ENCODE results near the gene LARP6. TPM values are rescaled to one million over a fixed set of nuclear protein-coding genes. Genes with fewer than 3 reads are reported as not detected.
A peak's percentile ranks its signal among the peaks of the same experiment; 100 is the strongest.

Gene LARP6
- total and polyA plus RNA-seq, 2 of the 4 experiments (the other 2 are of a cell fraction), result 36.4 to 135 TPM

DNA sequence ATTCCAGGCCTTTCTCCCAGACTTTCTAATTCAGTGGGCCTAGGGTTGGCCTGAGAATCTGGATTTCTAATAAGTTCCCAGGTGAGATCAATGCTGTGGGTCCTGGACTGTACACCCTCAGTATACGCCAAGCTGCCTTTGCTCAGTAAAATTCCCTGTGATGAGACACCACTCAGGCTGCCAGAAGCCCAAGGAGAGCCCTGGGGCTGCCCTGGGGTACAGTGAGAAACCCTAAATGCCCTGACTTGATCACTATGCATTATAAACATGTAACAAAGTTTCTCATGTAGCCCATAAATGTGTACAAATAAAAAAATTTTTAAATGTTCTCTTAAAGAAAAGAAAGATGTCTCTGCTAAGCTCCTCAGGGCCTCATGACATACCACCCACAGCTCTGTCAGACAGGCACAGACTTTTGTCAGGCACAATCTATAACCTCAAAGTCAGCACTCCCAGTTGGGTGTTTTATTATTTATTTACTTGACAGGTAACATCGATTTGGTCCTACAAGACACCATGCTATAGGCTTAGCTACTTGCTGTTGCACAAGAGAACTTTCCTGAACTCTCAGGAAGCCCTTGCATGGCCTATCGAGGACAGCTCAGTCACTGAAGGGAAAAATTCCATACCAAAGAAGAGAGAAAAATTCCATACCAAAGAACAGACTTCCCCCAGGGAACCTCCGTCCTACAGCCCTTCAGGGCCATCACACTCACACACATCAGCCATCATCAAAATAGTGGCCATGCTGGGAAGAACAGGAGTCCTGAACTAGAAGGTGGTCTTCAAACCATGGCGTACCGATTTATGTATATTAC is 22.7 kb downstream of the LARP6 start:
- 0 out of 2 replicates have a peak overlapping the region, but pooled peaks have one; percentile 4 for H3K23ac ChIP-seq (ENCODE audit: low read depth, low read length)
- H2BK5ac ChIP-seq (ENCODE audit: low read depth, low read length, poor library complexity, severe bottlenecking), result no peak overlapping the region
- H3K4me3 ChIP-seq (ENCODE audit: insufficient read depth, low read depth, low read length), result no peak overlapping the region
- no peak overlapping the region; the same call in 1 of the 2 replicates for H2AK5ac ChIP-seq (ENCODE audit: low read depth, low read length)
- CTCF ChIA-PET, result interaction anchor here (0.5 kb wide), 1 partner anchor 41 kb away, joined by 3 read pairs; no protein-coding TSS in a partner anchor
- H3K27ac ChIP-seq (ENCODE audit: insufficient read depth, low read length), result no peak overlapping the region
- H3K27me3 ChIP-seq (ENCODE audit: control insufficient read depth, insufficient read depth, low read length), result no peaks in the 10 kb centered on the region
- H4K8ac ChIP-seq (ENCODE audit: low read depth in 2 of 2, low read length in 2 of 2), result no peak overlapping the region
- POLR2A ChIA-PET (ENCODE audit: unreplicated experiment), result interaction anchor here (0.6 kb wide), 1 partner anchor 21 kb away, joined by 4 read pairs; no protein-coding TSS in a partner anchor
- intact Hi-C loops (cut with micrococcal nuclease) (no loop called here), in situ Hi-C loops (cut with MboI; ENCODE audit: low sequenced_read_pairs) (no loop called here), dilution Hi-C loops (cut with HindIII; ENCODE audit: low sequenced_read_pairs, unreplicated experiment) (no loop called here)
- ATAC-seq (ENCODE audit: low read depth) (no peak), DNase-seq (no peak)
- no peak overlapping the region for H2BK15ac ChIP-seq (ENCODE audit: low read depth, low read length)
- H2BK120ac ChIP-seq (ENCODE audit: low read depth, low read length), result no peak overlapping the region
- H3K9me1 ChIP-seq (ENCODE audit: insufficient read depth, low read length), result peaks cover 32% of the 10 kb centered on the region
- peaks cover 47% of the 10 kb centered on the region for H3K36me3 ChIP-seq (ENCODE audit: control insufficient read depth, insufficient read depth, low read length)
- H3K4me2 ChIP-seq (ENCODE audit: low read depth, low read length), result no peak overlapping the region
- BruUV-seq (replicated peaks), result no TSS peak
- no peak overlapping the region for H3K14ac ChIP-seq (replicated peaks; ENCODE audit: low read depth, low read length)
- H3K4me1 ChIP-seq (ENCODE audit: control insufficient read depth, insufficient read depth, low read length), result peaks cover 13% of the 10 kb centered on the region
- H2BK20ac ChIP-seq (ENCODE audit: low read depth, low read length), result peak overlapping the region; percentile 39
- H3K9me3 ChIP-seq (ENCODE audit: control insufficient read depth, insufficient read depth, low read length), result no peaks in the 10 kb centered on the region
- no peak overlapping the region for H3K4ac ChIP-seq (ENCODE audit: low read depth, low read length)
- no CpG with 5 or more reads among the region's 6 CpGs for WGBS, 2 experiments (ENCODE audit: extremely low coverage in 2 of 2, insufficient read length in 1 of 2)
- peaks cover 6% of the 10 kb centered on the region; the same call in 1 of the 2 replicates for H4K20me1 ChIP-seq (ENCODE audit: insufficient read depth, low read length)
- H4K91ac ChIP-seq (ENCODE audit: insufficient read depth, low read depth, low read length), result no peak overlapping the region
- no peak overlapping the region for H3K56ac ChIP-seq (ENCODE audit: extremely low read depth, insufficient read depth, low read length)
- no peak overlapping the region for H4K5ac ChIP-seq (ENCODE audit: low read depth, low read length)
- TF ChIP-seq FOS (IDR thresholded peaks at IDR 0.05; ENCODE audit: low read depth, low read length) (no peak), CEBPB (IDR thresholded peaks at IDR 0.05; ENCODE audit: low read depth, low read length) (no peak), MAFK (IDR thresholded peaks at IDR 0.05; ENCODE audit: low read depth, low read length) (no peak)
- TF ChIP-seq, protein P1, sequence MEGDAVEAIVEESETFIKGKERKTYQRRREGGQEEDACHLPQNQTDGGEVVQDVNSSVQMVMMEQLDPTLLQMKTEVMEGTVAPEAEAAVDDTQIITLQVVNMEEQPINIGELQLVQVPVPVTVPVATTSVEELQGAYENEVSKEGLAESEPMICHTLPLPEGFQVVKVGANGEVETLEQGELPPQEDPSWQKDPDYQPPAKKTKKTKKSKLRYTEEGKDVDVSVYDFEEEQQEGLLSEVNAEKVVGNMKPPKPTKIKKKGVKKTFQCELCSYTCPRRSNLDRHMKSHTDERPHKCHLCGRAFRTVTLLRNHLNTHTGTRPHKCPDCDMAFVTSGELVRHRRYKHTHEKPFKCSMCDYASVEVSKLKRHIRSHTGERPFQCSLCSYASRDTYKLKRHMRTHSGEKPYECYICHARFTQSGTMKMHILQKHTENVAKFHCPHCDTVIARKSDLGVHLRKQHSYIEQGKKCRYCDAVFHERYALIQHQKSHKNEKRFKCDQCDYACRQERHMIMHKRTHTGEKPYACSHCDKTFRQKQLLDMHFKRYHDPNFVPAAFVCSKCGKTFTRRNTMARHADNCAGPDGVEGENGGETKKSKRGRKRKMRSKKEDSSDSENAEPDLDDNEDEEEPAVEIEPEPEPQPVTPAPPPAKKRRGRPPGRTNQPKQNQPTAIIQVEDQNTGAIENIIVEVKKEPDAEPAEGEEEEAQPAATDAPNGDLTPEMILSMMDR (conservative IDR thresholded peaks at IDR 0.05; ENCODE audit: low read depth, low read length), result no peak
- H3K79me1 ChIP-seq (ENCODE audit: low read depth in 1 of 2, low read length in 2 of 2), result peaks cover 51 to 74% of the 10 kb centered on the region in 2 experiments
- H3K18ac ChIP-seq (ENCODE audit: low read depth, low read length), result no peak overlapping the region
- no peak overlapping the region for H2AFZ ChIP-seq (replicated peaks; ENCODE audit: low read length, poor library complexity)
- H2AK9ac ChIP-seq (replicated peaks; ENCODE audit: low read depth, low read length, poor library complexity), result no peak overlapping the region
- H3K9ac ChIP-seq (ENCODE audit: low read depth, low read length), result no peak overlapping the region

All from IMR-90 (cell line).